GM19023 (cell line): ENCODE measurements around the gene MAP2K3.

Experiments
- ATAC-seq: cut with Tn5 transposase; IDR thresholded peaks from one replicate; pipeline ENCODE4 v1.9.1; 2021; ENCODE audit warnings: mild to moderate bottlenecking, moderate library complexity; ENCODE audit not compliant: unreplicated experiment

Gene MAP2K3

DNA sequence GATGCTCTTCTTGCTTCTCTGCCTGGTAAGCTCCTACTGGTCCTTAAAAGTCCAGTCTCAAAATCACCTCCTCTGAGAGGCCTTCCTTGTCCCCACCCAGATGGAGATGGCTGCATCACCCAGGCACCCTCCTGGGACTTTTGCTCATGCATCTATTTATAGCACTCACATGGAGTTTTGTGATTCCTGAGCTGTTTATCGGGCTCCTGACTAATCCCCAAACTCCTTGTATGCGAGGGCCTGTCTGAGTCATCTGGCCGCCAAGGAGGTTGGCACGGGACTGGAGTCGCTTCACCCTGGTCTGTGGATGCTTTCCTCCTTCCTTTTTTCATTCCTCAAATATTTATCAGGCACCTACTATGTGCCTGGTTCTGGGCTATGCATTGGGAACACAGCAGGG is 2.3 kb upstream of the MAP2K3 start:
- ATAC-seq: no peak

DNA sequence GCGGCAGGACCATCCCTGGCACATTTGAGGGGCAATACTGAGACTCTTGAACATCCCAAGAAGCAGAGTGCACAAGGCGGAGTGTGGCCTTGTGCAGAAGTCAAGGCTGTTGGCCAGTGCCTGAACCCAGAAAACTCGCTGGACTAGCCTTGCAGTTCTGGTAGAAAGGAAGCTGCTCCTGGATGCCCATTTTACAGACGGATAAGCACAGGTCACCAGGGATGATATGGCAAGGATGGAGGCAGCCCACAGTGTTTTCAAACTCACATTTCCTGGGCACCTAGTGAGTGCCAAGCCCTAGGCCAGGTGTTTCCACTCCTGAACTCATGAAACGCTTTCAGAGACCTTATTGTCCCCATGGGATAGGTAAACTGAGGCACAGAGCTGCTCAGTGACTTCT is 1.7 kb upstream of the MAP2K3 start:
- no peak for ATAC-seq

DNA sequence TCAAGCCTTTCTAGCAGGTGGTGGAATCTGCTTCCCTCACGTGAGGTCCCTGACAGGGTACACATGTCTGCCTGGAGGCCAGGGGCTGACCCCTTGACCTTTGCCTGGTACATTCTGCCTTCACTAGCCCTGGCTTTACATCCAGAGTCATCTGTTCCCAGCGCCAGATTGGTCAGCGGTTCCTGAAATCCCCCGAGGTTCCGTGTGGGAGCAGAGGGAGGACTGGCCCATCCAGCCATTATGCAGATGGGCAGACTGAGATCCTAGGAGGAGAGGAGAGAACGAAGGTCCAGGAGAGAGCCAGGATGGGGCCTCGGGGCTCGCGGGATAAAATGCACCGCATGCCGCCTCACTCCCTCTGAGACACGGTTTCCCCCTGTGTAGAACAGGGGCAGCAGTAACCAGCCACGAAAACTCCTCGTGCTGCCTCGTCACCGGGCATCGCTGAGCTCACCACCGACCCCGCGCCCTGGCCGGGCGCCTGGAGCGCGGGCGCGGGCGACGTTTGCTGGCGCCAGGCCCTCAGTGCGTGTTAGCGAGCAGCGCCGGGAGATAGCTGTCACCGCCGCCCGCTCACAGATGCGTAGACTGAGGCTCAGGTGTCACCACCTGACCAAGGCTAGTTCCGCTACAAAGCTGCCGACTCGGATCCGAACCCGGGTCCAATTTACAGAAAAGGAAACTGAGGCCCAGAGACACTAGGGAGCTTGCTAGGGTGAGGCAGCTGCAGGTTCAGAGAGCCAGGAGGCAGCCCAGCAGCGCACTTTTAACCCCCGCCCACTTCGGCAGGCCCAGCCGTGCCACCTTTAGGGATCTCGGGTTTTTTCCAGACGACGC is 811 bp upstream of the MAP2K3 start:
- peak; percentile 11 for ATAC-seq

DNA sequence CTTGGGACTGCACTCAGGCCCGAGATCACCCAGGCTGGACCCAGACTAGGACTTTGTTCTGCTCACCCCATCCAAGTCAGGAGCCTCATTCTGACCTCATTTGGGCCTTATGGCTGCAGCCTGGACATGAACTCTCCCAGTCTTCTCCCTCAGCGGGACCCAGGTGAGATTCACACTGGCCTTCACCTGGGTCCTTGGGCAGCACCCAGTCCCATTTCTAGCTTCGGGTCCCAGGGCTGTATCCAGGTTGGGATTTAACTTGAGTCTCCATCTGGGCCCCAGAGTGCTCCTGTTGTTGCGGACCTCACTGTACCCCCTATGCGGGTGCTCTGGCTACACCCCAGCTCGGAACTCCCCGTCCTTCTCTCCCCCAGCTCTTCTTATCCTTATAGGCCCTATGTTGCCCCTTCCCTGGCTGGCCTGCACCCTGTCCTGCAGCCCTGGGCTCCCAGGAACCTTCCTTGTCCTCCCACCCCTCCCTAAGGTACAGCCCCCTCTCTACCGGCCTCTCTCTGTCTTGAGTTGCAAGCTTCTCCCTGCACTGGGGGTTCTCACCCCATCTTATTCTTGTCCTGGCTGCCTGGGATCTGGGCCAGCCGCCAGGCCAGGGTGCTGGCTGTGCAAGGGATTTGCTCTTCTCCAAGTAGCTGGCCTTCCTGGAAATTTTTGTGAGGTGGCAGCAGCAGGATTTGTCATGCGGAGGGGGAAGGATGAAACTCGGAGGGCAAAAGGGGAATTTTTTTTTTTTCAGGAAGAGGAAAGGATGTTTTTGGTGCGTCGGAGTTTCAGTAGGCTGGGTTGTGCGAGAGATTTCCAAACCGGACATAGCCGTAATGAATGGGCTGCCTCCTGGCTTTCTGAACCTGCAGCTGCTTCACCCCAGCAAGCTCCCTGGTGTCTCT is 904 bp downstream of the MAP2K3 start:
- ATAC-seq: no peak

DNA sequence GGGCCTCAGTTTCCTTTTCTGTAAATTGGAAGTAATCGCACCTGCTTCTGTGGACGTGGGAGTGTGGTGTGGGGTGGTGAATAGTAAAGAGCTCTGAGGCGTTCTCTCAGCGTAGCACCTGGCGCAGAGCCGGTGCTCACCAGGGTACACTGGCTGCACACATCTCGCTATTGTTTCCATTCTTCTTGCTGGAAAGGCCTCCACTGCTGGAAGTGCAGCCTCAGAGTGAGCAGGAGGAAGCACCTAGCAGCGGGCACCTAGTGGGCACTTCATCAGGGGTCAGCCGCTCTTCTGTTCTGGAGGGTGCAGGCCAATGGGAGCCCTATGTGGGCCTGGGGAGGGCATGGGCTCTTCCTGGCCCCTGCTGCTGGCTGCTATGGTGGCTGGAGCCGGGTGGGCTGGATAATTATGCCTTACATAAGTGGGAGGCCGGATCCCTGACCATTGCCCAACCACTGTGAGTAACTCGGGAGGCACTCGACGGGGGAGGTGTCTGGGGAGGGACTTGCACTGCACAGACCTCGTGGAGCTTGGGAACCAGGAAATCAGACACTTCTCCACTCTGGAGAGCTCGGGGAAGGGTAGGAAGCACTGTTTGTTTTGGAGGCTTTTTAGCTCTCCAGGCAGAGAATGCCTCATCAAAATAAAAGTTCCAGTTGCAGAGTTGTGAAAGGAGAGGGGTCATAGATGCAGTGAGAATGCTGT is 1.7 kb downstream of the MAP2K3 start:
- ATAC-seq: no peak

DNA sequence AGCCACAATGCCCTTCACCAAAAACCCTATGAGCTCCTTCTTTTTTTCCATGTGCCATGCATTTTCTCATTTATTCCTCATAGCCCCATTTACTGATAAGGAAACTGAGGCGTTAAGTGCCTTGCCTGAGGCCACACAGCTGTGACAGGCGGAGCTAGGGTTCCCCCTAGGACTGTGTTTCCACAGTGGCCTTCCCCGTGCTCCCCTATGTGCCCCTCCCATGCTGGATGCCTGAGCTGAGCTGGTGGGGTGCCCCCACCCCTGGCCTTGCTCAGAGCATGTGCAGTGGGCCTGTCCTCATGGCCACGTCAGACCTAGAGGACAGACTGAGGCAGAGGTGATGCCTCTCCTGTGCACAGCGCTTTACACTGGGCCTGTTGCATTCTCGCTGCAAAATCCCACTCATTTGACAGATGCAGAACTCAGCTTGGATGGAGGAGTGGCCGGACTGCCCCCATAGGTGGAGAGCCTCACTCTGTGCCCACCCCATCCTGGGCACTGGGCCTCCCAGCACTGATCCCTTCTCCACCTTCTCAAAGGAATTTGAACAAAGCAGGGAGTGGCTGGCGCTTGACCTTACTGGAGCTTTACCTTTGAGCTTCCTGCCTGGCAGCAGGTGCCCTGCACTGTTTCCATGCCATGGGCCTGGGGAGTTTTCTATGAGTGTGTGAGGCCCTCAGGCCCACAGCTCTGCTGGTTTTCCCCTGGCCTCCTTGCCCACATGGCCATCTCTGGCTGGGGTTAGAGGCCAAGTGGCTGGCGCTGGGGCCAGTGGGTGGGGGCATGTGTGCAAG is 2.6 kb downstream of the MAP2K3 start:
- ATAC-seq: no peak

- ATAC-seq: peak; percentile 32
Measured at GRCh38 chr17:21287703-21288449, 3.4 kb downstream of the MAP2K3 start.

DNA sequence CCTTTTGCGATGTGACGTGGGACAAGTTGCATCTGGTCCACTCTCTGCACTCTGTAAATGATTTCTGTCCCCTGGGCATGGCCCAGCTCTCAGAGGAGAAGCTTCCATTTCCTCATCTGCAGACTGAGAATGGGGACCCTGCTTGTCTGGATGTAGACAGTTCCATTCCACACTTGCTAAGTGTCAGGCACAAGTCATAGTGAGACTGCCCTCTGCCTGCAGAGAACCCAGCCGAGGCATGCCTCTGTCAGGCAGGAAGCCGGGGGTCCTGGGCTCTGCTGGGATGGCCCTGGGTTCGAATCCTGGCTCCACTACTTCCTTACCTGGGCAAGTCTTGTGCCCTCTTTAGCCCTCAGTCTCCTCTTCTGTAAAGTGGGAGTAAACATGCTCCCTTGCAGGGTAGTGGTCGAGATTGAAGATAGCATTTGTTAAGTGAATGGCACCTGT is 4.1 kb downstream of the MAP2K3 start:
- peak; percentile 2 for ATAC-seq

DNA sequence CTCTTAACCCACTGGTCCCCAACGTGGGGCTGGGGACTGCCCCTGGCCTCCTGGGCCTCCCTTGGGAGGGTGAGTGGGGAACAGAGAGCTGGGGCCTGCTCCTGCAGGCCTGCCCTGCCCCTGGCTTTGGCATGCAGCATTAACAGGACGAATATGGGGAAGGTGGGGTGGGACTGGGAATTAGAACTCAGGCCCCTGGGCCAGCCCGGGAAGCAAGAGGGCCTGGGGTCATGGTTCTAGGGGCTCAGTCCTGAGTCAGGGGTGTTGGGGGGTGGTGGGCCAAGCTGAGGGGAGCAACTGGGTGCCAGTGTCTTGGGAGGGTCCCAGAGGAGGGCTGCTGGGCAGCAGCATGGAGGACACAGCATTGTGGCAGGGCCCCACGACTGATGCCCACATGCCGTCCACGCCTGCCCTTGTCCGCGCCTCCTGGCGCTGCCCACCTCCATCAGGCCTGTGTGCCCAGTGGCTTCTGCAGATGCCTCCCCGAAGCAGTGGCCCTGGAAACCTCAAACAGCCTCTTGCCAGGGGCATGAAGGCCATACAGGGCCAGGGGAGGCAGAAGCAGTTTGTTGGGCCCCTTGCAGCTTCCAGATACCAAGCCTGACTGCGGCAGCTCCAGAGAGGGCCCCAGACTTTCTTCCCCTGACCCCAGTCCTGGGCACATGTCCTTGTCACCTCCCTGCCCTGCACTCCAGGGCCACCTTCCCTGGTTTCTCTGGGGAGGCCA is 4.8 kb downstream of the MAP2K3 start:
- no peak for ATAC-seq

GRCh38 chr17:21289902-21290571 is 5.5 kb downstream of the MAP2K3 start:
- ATAC-seq: no peak

GRCh38 chr17:21291357-21291756 is 6.8 kb downstream of the MAP2K3 start:
- no peak for ATAC-seq

GRCh38 chr17:21291862-21292261 is 7.4 kb downstream of the MAP2K3 start:
- ATAC-seq: no peak

DNA sequence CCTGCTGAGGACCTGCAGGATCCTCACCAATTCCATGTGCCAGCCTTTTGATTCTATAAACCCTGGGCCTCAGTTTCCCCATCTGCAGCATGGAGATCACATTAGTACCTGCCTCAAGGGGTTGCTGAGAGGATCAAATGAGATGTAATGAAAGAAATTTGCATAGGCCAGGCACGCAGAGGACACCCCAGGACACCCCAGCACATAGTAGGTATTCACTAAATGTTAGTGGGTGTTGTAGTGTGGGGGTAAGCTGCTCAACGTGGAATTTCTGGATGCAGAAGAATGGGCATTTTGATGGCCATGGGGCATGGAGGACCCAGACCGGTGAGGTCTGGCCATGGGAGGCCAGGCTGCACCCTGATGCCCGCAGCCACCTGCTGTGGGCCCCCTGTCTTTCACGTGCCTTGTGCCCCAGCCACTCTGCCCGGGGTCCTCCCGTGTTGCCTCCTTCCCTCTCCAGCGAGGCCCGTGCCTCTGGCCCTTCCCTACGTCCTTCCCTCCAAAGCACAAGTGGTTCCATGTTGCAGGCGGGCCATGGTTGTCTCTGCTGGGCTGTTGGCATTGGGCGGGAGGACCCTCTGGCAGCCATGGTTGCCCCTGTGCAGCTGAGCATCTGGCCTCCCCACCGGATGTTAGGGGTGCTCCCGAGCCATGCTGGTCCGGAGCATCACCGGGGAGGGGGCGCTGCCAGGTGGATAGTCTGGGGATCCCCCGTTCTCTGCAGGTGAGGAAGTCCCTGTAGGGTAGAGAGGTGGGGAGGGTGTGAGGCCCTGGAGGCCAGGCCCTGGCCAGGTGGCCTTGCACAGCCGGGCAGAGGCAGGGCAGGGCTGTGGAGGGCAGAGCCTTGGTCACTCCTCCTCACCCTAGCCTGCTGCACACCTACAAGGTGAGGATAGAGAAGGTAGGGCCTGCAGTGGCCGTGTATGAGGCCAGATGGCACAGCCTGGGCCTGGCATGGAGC is 8.6 kb downstream of the MAP2K3 start:
- ATAC-seq: no peak

GRCh38 chr17:21293831-21294210 is 9.3 kb downstream of the MAP2K3 start:
- no peak for ATAC-seq

DNA sequence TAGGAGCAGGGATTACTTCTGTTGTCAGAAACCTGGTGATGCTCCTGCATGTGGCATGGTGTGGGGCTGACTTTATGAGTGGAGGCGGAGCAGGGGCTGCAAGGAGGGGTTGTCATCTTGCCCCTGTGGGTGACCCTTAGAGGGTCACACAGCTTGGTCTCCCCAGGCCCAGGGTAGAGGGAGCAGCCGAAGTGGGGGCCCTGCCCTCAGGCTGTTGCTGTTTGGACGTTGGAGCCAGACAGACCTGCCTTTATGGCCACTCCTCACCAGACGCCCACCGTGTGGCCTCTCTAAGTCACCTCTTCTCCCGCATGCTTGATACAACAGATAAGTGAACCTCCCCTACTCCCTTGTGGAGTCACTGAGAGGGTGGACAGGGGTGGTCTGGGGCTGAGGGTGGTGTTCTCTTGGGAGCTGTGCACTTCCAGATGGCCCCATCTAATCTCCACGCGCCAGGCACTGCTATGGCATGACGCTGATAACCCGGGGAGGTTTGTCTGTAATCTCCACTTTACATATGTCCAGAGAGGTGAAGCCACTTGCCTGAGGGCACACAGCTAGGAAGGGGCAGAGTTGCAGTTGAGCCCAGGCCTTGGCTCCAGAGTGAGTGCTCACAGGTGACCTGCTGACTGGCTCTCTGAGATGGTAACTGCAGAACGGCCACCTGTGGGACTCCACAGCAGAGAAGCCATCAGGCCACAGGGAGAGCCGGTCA is 10.0 kb downstream of the MAP2K3 start:
- no peak for ATAC-seq

GRCh38 chr17:21295036-21295952 is 10.8 kb downstream of the MAP2K3 start:
- no peak for ATAC-seq
